ENCODE data around the gene C16orf92. TPM values are rescaled to one million over a fixed set of nuclear protein-coding genes. Genes with fewer than 3 reads are reported as not detected.

Gene C16orf92
- total and polyA plus RNA-seq, 2 of the 13 experiments (the other 11 are each of a cell fraction or from before 2014, with no cell fraction given), result not detected

DNA sequence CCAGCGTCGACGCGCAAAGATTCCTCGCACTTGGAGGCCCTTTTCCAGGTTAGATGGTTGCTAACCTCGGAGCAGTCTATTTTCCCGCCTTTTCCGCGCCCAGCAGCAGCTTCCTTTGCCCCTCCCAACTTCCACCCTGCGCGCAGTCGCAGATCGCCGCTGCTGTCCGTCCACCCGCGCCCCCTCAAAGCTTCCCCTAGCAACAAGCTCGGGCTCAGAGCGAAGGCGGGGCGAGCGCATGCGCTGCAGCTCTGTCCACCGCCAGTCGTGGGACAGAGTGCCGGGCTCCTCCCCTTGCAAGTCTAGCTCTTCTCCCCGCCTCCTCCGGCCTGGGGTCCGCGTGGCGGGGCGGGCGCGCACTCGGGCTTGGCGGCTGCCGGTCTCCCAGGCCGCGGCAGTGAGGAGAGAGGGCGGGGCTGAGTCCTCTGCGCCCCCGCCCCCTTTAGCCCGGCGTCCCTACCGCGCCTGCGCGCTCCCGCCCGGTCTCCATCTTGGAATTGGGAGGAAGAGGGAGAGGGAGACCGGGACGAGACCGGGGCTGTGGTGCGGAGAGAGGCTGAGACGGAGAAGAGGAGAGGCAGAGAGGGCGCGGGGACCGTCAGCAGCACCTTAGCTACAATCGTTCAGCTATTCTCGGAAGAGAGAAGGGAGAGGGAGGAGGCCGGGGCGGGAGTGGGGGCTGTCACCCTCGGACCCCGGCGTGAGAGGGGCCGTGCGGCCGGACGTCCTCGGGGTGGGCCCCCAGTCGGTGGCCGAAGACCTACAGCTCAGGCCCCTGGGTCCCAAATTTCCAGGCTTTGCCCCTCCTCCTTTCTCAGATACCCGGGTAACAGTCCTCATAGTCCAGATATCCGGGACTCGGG lies 49.4 kb upstream of the C16orf92 start, which contains the start of gene TAOK2 (continued):
- TF ChIP-seq, protein P1, sequence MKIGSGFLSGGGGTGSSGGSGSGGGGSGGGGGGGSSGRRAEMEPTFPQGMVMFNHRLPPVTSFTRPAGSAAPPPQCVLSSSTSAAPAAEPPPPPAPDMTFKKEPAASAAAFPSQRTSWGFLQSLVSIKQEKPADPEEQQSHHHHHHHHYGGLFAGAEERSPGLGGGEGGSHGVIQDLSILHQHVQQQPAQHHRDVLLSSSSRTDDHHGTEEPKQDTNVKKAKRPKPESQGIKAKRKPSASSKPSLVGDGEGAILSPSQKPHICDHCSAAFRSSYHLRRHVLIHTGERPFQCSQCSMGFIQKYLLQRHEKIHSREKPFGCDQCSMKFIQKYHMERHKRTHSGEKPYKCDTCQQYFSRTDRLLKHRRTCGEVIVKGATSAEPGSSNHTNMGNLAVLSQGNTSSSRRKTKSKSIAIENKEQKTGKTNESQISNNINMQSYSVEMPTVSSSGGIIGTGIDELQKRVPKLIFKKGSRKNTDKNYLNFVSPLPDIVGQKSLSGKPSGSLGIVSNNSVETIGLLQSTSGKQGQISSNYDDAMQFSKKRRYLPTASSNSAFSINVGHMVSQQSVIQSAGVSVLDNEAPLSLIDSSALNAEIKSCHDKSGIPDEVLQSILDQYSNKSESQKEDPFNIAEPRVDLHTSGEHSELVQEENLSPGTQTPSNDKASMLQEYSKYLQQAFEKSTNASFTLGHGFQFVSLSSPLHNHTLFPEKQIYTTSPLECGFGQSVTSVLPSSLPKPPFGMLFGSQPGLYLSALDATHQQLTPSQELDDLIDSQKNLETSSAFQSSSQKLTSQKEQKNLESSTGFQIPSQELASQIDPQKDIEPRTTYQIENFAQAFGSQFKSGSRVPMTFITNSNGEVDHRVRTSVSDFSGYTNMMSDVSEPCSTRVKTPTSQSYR (CRISPR knock-in tag; IDR thresholded peaks at IDR 0.05; ENCODE audit: borderline replicate concordance), result no peak
- no peak for TF ChIP-seq NFIC (IDR thresholded peaks at IDR 0.05; ENCODE audit: low read length)
- TF ChIP-seq, protein P2, sequence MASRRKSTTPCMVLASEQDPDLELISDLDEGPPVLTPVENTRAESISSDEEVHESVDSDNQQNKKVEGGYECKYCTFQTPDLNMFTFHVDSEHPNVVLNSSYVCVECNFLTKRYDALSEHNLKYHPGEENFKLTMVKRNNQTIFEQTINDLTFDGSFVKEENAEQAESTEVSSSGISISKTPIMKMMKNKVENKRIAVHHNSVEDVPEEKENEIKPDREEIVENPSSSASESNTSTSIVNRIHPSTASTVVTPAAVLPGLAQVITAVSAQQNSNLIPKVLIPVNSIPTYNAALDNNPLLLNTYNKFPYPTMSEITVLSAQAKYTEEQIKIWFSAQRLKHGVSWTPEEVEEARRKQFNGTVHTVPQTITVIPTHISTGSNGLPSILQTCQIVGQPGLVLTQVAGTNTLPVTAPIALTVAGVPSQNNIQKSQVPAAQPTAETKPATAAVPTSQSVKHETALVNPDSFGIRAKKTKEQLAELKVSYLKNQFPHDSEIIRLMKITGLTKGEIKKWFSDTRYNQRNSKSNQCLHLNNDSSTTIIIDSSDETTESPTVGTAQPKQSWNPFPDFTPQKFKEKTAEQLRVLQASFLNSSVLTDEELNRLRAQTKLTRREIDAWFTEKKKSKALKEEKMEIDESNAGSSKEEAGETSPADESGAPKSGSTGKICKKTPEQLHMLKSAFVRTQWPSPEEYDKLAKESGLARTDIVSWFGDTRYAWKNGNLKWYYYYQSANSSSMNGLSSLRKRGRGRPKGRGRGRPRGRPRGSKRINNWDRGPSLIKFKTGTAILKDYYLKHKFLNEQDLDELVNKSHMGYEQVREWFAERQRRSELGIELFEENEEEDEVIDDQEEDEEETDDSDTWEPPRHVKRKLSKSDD (CRISPR knock-in tag; IDR thresholded peaks at IDR 0.05; ENCODE audit: low read depth), result peak; percentile 88
- TF ChIP-seq, protein P3, sequence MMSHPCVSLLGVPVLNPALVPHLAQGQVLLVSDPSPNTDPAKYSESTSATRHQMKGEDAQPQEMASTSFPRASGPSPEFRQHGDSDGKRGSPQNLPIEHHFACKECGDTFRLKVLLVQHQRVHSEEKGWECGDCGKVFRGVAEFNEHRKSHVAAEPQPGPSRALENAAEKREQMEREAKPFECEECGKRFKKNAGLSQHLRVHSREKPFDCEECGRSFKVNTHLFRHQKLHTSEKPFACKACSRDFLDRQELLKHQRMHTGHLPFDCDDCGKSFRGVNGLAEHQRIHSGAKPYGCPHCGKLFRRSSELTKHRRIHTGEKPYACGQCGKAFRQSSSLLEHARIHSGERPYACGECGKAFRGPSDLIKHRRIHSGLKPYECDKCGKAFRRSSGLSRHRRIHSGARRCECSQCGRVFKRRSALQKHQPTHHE (CRISPR knock-in tag; IDR thresholded peaks at IDR 0.05; ENCODE audit: borderline replicate concordance), result 0 out of 2 replicates have a peak, but pooled peaks have one; percentile 91
- peak; percentile 73; the same call in 1 of the 2 replicates for TF ChIP-seq XBP1 (CRISPR knock-in tag; IDR thresholded peaks at IDR 0.05)
- TF ChIP-seq SIN3B (IDR thresholded peaks at IDR 0.05; ENCODE audit: low read length), result 0 out of 2 replicates have a peak, but pooled peaks have one; percentile 6
- TF ChIP-seq ZNF567 (CRISPR knock-in tag; IDR thresholded peaks at IDR 0.05; ENCODE audit: borderline replicate concordance), result peak; percentile 80; the same call in 1 of the 2 replicates
- TF ChIP-seq HIVEP1 (CRISPR knock-in tag; IDR thresholded peaks at IDR 0.05), result peak; percentile 73
- peak; percentile 53; the same call in 1 of the 2 replicates for TF ChIP-seq RARG (CRISPR knock-in tag; IDR thresholded peaks at IDR 0.05; ENCODE audit: low read depth)
- TF ChIP-seq TRIM24 (CRISPR knock-in tag; IDR thresholded peaks at IDR 0.05), result no peak
- TF ChIP-seq, protein P4, sequence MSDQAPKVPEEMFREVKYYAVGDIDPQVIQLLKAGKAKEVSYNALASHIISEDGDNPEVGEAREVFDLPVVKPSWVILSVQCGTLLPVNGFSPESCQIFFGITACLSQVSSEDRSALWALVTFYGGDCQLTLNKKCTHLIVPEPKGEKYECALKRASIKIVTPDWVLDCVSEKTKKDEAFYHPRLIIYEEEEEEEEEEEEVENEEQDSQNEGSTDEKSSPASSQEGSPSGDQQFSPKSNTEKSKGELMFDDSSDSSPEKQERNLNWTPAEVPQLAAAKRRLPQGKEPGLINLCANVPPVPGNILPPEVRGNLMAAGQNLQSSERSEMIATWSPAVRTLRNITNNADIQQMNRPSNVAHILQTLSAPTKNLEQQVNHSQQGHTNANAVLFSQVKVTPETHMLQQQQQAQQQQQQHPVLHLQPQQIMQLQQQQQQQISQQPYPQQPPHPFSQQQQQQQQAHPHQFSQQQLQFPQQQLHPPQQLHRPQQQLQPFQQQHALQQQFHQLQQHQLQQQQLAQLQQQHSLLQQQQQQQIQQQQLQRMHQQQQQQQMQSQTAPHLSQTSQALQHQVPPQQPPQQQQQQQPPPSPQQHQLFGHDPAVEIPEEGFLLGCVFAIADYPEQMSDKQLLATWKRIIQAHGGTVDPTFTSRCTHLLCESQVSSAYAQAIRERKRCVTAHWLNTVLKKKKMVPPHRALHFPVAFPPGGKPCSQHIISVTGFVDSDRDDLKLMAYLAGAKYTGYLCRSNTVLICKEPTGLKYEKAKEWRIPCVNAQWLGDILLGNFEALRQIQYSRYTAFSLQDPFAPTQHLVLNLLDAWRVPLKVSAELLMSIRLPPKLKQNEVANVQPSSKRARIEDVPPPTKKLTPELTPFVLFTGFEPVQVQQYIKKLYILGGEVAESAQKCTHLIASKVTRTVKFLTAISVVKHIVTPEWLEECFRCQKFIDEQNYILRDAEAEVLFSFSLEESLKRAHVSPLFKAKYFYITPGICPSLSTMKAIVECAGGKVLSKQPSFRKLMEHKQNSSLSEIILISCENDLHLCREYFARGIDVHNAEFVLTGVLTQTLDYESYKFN (CRISPR knock-in tag; conservative IDR thresholded peaks at IDR 0.05), result peak; percentile 79
